ENCODE results near the gene IL9R. TPM values are rescaled to one million over a fixed set of nuclear protein-coding genes. Genes with fewer than 3 reads are reported as not detected.

IL9R gene
- total and polyA plus RNA-seq, 9 of the 15 experiments (the other 6 are each of a cell fraction or from before 2014, with no cell fraction given), result 0.58 to 2.7 (median 1.6) TPM

DNA sequence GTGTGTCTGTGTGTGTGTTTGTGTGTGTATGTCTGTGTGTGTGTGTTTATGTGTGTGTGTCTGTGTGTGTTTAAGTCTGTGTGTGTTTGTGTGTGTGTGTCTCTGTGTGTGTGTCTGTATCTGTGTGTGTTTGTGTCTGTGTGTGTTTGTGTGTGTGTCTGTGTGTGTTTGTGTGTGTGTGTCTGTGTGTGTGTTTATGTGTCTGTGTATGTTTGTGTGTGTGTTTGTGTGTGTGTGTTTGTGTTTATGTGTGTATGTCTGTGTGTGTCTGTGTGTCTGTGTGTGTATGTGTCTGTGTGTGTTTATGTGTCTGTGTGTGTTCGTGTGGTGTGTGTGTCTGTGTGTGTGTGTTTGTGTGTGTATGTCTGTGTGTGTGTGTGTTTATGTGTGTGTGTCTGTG, 11.4 kb downstream of the IL9R start (continued):
- peak; percentile 34; the same call in 1 of the 2 replicates for TF ChIP-seq BCOR (IDR thresholded peaks at IDR 0.05)
- TF ChIP-seq ZNF140 (CRISPR knock-in tag; IDR thresholded peaks at IDR 0.05), result no peak
- TF ChIP-seq, protein P1, sequence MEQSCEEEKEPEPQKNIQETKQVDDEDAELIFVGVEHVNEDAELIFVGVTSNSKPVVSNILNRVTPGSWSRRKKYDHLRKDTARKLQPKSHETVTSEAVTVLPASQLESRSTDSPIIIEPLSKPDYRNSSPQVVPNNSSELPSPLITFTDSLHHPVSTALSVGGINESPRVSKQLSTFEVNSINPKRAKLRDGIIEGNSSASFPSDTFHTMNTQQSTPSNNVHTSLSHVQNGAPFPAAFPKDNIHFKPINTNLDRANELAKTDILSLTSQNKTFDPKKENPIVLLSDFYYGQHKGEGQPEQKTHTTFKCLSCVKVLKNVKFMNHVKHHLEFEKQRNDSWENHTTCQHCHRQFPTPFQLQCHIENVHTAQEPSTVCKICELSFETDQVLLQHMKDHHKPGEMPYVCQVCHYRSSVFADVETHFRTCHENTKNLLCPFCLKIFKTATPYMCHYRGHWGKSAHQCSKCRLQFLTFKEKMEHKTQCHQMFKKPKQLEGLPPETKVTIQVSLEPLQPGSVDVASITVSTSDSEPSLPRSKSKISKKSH (CRISPR knock-in tag; IDR thresholded peaks at IDR 0.05), result no peak
- TF ChIP-seq L3MBTL2 (IDR thresholded peaks at IDR 0.05), result no peak
- TF ChIP-seq RAD21 (CRISPR knock-in tag; conservative IDR thresholded peaks at IDR 0.05 in 1 of 2, IDR thresholded peaks at IDR 0.05 in 1 of 2), result no peak
- no peak for TF ChIP-seq KLF6 (CRISPR knock-in tag; IDR thresholded peaks at IDR 0.05; ENCODE audit: borderline replicate concordance)
- TF ChIP-seq SLC30A9 (CRISPR knock-in tag; IDR thresholded peaks at IDR 0.05), result no peak
- TF ChIP-seq, protein P2, sequence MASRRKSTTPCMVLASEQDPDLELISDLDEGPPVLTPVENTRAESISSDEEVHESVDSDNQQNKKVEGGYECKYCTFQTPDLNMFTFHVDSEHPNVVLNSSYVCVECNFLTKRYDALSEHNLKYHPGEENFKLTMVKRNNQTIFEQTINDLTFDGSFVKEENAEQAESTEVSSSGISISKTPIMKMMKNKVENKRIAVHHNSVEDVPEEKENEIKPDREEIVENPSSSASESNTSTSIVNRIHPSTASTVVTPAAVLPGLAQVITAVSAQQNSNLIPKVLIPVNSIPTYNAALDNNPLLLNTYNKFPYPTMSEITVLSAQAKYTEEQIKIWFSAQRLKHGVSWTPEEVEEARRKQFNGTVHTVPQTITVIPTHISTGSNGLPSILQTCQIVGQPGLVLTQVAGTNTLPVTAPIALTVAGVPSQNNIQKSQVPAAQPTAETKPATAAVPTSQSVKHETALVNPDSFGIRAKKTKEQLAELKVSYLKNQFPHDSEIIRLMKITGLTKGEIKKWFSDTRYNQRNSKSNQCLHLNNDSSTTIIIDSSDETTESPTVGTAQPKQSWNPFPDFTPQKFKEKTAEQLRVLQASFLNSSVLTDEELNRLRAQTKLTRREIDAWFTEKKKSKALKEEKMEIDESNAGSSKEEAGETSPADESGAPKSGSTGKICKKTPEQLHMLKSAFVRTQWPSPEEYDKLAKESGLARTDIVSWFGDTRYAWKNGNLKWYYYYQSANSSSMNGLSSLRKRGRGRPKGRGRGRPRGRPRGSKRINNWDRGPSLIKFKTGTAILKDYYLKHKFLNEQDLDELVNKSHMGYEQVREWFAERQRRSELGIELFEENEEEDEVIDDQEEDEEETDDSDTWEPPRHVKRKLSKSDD (conservative IDR thresholded peaks at IDR 0.05; ENCODE audit: low read length), result no peak
- TF ChIP-seq POLR3A (IDR thresholded peaks at IDR 0.05; ENCODE audit: borderline replicate concordance, extremely low read depth, insufficient read depth, insufficient read length), result no peak
- no peak for TF ChIP-seq CAMTA2 (CRISPR knock-in tag; conservative IDR thresholded peaks at IDR 0.05)
- TF ChIP-seq, protein P3, sequence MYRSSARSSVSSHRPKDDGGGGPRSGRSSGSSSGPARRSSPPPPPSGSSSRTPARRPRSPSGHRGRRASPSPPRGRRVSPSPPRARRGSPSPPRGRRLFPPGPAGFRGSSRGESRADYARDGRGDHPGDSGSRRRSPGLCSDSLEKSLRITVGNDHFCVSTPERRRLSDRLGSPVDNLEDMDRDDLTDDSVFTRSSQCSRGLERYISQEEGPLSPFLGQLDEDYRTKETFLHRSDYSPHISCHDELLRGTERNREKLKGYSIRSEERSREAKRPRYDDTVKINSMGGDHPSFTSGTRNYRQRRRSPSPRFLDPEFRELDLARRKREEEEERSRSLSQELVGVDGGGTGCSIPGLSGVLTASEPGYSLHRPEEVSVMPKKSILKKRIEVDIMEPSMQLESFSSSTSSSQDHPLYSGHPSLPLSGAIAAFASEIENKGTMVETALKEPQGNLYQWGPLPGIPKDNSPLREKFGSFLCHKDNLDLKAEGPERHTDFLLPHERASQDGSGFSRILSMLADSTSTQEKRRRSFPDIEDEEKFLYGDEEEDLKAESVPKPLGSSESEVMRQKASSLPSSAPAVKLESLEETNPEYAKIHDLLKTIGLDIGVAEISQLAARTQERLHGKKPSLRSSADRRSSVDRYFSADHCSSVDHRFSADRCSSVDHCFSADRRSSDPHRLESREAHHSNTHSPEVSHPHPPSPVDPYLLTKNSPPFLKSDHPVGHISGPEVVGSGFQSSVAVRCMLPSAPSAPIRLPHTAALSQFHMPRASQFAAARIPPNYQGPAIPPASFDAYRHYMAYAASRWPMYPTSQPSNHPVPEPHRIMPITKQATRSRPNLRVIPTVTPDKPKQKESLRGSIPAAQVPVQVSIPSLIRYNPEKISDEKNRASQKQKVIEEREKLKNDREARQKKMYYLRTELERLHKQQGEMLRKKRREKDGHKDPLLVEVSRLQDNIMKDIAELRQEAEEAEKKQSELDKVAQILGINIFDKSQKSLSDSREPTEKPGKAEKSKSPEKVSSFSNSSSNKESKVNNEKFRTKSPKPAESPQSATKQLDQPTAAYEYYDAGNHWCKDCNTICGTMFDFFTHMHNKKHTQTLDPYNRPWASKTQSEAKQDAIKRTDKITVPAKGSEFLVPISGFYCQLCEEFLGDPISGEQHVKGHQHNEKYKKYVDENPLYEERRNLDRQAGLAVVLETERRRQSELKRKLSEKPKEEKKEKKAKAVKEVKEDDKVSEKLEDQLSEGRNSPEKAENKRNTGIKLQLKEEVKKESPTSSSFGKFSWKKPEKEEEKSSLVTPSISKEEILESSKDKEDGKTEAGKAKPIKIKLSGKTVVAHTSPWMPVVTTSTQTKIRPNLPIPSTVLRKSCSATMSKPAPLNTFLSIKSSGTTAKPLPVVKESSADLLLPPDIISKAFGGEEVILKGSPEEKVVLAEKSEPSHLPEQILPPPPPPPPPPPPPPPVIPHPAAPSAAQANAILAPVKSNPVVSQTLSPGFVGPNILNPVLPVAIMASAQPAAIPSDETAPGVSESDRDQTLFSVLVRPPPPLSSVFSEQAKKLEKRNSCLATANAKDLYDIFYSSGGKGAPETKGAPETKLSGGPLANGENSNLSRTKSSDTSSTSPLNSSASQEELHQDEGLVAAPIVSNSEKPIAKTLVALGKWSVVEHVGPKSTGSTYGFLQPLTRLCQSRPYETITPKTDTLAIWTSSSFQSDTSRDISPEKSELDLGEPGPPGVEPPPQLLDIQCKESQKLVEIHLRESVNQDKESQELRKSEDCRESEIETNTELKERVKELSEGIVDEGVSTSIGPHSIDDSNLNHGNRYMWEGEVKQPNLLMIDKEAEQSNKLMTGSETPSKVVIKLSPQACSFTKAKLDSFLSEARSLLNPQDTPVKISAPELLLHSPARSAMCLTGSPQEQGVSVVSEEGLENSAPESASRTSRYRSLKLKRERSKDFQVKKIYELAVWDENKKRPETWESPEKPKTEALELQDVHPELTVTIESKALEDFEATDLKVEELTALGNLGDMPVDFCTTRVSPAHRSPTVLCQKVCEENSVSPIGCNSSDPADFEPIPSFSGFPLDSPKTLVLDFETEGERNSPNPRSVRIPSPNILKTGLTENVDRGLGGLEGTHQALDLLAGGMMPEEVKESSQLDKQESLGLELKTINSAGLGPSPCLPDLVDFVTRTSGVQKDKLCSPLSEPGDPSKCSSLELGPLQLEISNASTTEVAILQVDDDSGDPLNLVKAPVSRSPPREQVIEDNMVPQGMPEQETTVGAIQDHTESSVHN (IDR thresholded peaks at IDR 0.05; ENCODE audit: borderline replicate concordance in 1 of 2, low read depth in 1 of 2), result no peak
- TF ChIP-seq MXI1 (IDR thresholded peaks at IDR 0.05; ENCODE audit: low read depth, low read length), result no peak
- no peak for TF ChIP-seq KAT2B (IDR thresholded peaks at IDR 0.05; ENCODE audit: low read depth, low read length)
